Measurements from ENCODE around the gene CDKN1C.

The CDKN1C gene

GRCh38 chr11:2899080-2899783, 13.7 kb upstream of the CDKN1C start:
- no peak for DNase-seq (ENCODE audit: low read depth)
- no peak overlapping the region for H3K4me3 ChIP-seq (ENCODE audit: low read length)
- no peak for TF ChIP-seq CTCF (IDR thresholded peaks at IDR 0.05; ENCODE audit: insufficient read depth, low read depth, low read length, missing control alignments)

- TF ChIP-seq CTCF (IDR thresholded peaks at IDR 0.05; ENCODE audit: insufficient read depth, low read depth, low read length, missing control alignments) = no peak
- H3K4me3 ChIP-seq (ENCODE audit: low read length) = no peak overlapping the region
- peak; percentile 90 for DNase-seq (ENCODE audit: low read depth)
Measured at GRCh38 chr11:2898366-2899079, 12.9 kb upstream of the CDKN1C start.

- DNase-seq (ENCODE audit: low read depth) = no peak
- H3K4me3 ChIP-seq (ENCODE audit: low read length) = no peak overlapping the region
- no peak for TF ChIP-seq CTCF (IDR thresholded peaks at IDR 0.05; ENCODE audit: insufficient read depth, low read depth, low read length, missing control alignments)
Measured at GRCh38 chr11:2897048-2897447, 11.5 kb upstream of the CDKN1C start.

GRCh38 chr11:2896047-2896446, 10.5 kb upstream of the CDKN1C start:
- no peak overlapping the region for H3K4me3 ChIP-seq (ENCODE audit: low read length)
- no peak for DNase-seq (ENCODE audit: low read depth)
- no peak for TF ChIP-seq CTCF (IDR thresholded peaks at IDR 0.05; ENCODE audit: insufficient read depth, low read depth, low read length, missing control alignments)

GRCh38 chr11:2893935-2894334, 8.4 kb upstream of the CDKN1C start:
- no peak for TF ChIP-seq CTCF (IDR thresholded peaks at IDR 0.05; ENCODE audit: insufficient read depth, low read depth, low read length, missing control alignments)
- no peak for DNase-seq (ENCODE audit: low read depth)
- H3K4me3 ChIP-seq (ENCODE audit: low read length) = no peak overlapping the region

GRCh38 chr11:2892967-2893528, 7.5 kb upstream of the CDKN1C start:
- peak overlapping the region; percentile 43 for H3K4me3 ChIP-seq (ENCODE audit: low read length)
- peak; percentile 43 for TF ChIP-seq CTCF (IDR thresholded peaks at IDR 0.05; ENCODE audit: insufficient read depth, low read depth, low read length, missing control alignments)
- peak; percentile 46 for DNase-seq (ENCODE audit: low read depth)

Measured in epithelial cell of esophagus (primary cell).